Measurements from ENCODE around the gene LRRC9.

DNA sequence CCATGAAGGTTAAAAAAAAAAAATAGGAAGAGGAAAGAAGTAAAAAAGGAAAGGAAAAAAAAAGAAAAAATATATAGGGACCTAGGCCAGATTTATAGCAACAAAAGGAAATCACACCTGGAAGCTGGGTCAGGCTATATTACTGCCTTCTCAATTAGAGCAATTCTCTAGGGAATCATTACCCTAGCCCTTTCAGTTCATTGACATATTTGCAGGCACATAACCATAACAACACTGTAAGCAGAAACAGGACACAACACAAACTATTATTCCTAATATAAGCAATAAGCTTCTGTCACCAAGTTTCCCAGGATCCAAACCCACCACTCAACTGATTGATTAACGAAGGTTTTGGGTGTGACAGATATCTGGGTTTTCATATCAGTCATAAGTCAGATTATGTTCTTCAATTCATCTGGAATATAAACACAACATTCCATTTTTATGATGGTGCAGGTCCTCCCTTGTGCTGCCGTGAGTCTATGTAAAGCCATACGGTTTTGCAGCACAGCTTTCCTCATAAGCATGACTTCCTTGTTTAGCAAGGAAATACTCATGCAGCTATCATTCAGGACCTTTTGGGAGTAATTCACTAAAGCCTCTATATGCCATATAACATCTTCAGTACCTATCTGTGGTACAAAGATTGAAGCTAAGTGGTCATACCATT is 176.0 kb downstream of the LRRC9 start:
- TF ChIP-seq POLR2AphosphoS5 (IDR thresholded peaks at IDR 0.05): no peak
- TF ChIP-seq, protein P1, sequence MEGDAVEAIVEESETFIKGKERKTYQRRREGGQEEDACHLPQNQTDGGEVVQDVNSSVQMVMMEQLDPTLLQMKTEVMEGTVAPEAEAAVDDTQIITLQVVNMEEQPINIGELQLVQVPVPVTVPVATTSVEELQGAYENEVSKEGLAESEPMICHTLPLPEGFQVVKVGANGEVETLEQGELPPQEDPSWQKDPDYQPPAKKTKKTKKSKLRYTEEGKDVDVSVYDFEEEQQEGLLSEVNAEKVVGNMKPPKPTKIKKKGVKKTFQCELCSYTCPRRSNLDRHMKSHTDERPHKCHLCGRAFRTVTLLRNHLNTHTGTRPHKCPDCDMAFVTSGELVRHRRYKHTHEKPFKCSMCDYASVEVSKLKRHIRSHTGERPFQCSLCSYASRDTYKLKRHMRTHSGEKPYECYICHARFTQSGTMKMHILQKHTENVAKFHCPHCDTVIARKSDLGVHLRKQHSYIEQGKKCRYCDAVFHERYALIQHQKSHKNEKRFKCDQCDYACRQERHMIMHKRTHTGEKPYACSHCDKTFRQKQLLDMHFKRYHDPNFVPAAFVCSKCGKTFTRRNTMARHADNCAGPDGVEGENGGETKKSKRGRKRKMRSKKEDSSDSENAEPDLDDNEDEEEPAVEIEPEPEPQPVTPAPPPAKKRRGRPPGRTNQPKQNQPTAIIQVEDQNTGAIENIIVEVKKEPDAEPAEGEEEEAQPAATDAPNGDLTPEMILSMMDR (IDR thresholded peaks at IDR 0.05): no peak

All from esophagus muscularis mucosa (tissue), 3 donors.